Activated CD4-positive, alpha-beta T cell treated with anti-CD3 and anti-CD28 coated beads, Interleukin-2, Interleukin-4, amounts not matched to agents 100 ng/mL and 50 ng/mL, durations not matched to agents 16 hours and 8 hours (primary cell): ENCODE results near the gene CROCC.

ENCODE experiments used
- DNase-seq: peaks from one replicate; pipeline ENCODE4 v3.0.0-alpha.2; 2020; ENCODE audit warnings: low spot score

The CROCC gene

GRCh38 chr1:16968372-16968771 lies 46.6 kb downstream of the CROCC start:
- no peak for DNase-seq

GRCh38 chr1:16969057-16969611 lies 47.4 kb downstream of the CROCC start:
- DNase-seq, result no peak

- DNase-seq, result no peak
Observed at GRCh38 chr1:16969651-16970050, 47.9 kb downstream of the CROCC start.

- no peak for DNase-seq
Observed at GRCh38 chr1:16970132-16970910, 48.6 kb downstream of the CROCC start.

GRCh38 chr1:16971341-16972188 lies 49.8 kb downstream of the CROCC start:
- no peak for DNase-seq

- DNase-seq, result no peak
Observed at GRCh38 chr1:16972189-16972895, 50.6 kb downstream of the CROCC start.

- no peak for DNase-seq
Observed at GRCh38 chr1:16973215-16973614, 51.5 kb downstream of the CROCC start.

GRCh38 chr1:16975211-16975610 lies 53.5 kb downstream of the CROCC start:
- DNase-seq, result no peak

- DNase-seq, result no peak
Observed at GRCh38 chr1:16975838-16976237, 54.1 kb downstream of the CROCC start.

GRCh38 chr1:16976966-16977365 lies 55.2 kb downstream of the CROCC start:
- DNase-seq, result no peak

GRCh38 chr1:16977377-16977776 lies 55.6 kb downstream of the CROCC start:
- DNase-seq, result no peak

- DNase-seq, result no peak
Observed at GRCh38 chr1:16978139-16978538, 56.4 kb downstream of the CROCC start.

- DNase-seq, result no peak
Observed at GRCh38 chr1:16978567-16979474, 57.1 kb downstream of the CROCC start.

GRCh38 chr1:16979475-16980327 lies 58.0 kb downstream of the CROCC start:
- DNase-seq, result no peak

GRCh38 chr1:16980473-16981268 lies 58.9 kb downstream of the CROCC start, which contains the start of gene MFAP2:
MFAP2 (minus strand) TSS chr1:16980620; CDS start chr1:16978273, 2,347 bp downstream.
- DNase-seq, result no peak

GRCh38 chr1:16981269-16981849 lies 59.6 kb downstream of the CROCC start:
- no peak for DNase-seq

GRCh38 chr1:16982902-16983301 lies 61.2 kb downstream of the CROCC start:
- no peak for DNase-seq

- DNase-seq, result no peak
Observed at GRCh38 chr1:16983649-16984048, 61.9 kb downstream of the CROCC start.

GRCh38 chr1:16984717-16985116 lies 63.0 kb downstream of the CROCC start:
- no peak for DNase-seq
